ENCODE measurements around the gene MAP3K4. TPM values are rescaled to one million over a fixed set of nuclear protein-coding genes. Genes with fewer than 3 reads are reported as not detected.

Gene MAP3K4
- total and polyA plus RNA-seq, 2 of the 8 experiments (the other 6 are each of a cell fraction or from before 2014, with no cell fraction given): 16.6 to 51.6 TPM

GRCh38 chr6:161115468-161115867 lies 123.9 kb downstream of the MAP3K4 start:
- no peak overlapping the region for H4K8ac ChIP-seq (ENCODE audit: extremely low read depth, insufficient read depth, low read length)
- no peaks in the 10 kb centered on the region for H3K4me1 ChIP-seq (replicated peaks in 1 of 4; ENCODE audit: control insufficient read depth in 3 of 4, insufficient read depth in 4 of 4, low read length in 3 of 4)
- FAIRE-seq (no peak), DNase-seq (ENCODE audit: low read depth in 1 of 2, low spot score in 2 of 2) (no peak)
- H3K23me2 ChIP-seq (ENCODE audit: low read depth, low read length): no peaks in the 10 kb centered on the region
- no peak overlapping the region for H3K27ac ChIP-seq (ENCODE audit: low read depth, low read length)
- H3K9me3 ChIP-seq (ENCODE audit: insufficient read depth in 2 of 2, low read depth in 1 of 2, low read length in 1 of 2): no peaks in the 10 kb centered on the region
- H2AK5ac ChIP-seq (ENCODE audit: low read depth, low read length): no peak overlapping the region
- H3K56ac ChIP-seq (replicated peaks; ENCODE audit: insufficient read length, low read depth, low read length): no peak overlapping the region
- H3K4ac ChIP-seq (replicated peaks; ENCODE audit: insufficient read length, low read depth, low read length): no peak overlapping the region
- 87% methylated on average over 3 of the region's 3 CpGs; no CpG with 5 or more reads in 1 of the 2 experiments for WGBS, 2 experiments (ENCODE audit: extremely low coverage in 1 of 2, insufficient coverage in 1 of 2, insufficient read length in 1 of 2, insufficient replicate concordance in 2 of 2, low coverage in 1 of 2, low lambda C conversion rate in 2 of 2, missing lambda C conversion rate in 1 of 2)
- H3K36me3 ChIP-seq (ENCODE audit: control insufficient read depth in 2 of 4, insufficient read depth in 4 of 4, low read length in 3 of 4): peaks cover 8 to 56% (median 34%) of the 10 kb centered on the region in 4 experiments; a peak in 7 of 8 replicates
- H3K79me1 ChIP-seq (ENCODE audit: low read depth, low read length): no peaks in the 10 kb centered on the region
- H3K9ac ChIP-seq (replicated peaks in 1 of 4; ENCODE audit: extremely low read depth in 1 of 4, low read depth in 3 of 4, low read length in 3 of 4): no peak overlapping the region
- no peaks in the 10 kb centered on the region for H3K79me2 ChIP-seq (ENCODE audit: control insufficient read depth in 1 of 2, insufficient read depth in 2 of 2, low read length in 2 of 2)
- no peak overlapping the region for H2BK120ac ChIP-seq (replicated peaks; ENCODE audit: low read depth, low read length)
- H2AFZ ChIP-seq (ENCODE audit: low read length): no peak overlapping the region
- H3K4me3 ChIP-seq (ENCODE audit: extremely low read depth in 1 of 4, insufficient read depth in 2 of 4, low read depth in 3 of 4, low read length in 4 of 4): no peak overlapping the region
- ChIA-PET POLR2A (ENCODE audit: partially characterized antibody) (no interaction called here), CTCF (ENCODE audit: partially characterized antibody) (interaction anchor here (0.6 to 2.8 kb wide), 6 partner anchors 17 to 764 kb away, joined by 3 to 11 read pairs (median 3); no protein-coding TSS in a partner anchor)
- H2BK15ac ChIP-seq (ENCODE audit: low read length): no peak overlapping the region
- H3K27me3 ChIP-seq (replicated peaks in 1 of 4; ENCODE audit: control insufficient read depth in 3 of 4, extremely low read depth in 1 of 4, insufficient read depth in 3 of 4, low read length in 3 of 4): no peaks in the 10 kb centered on the region
- H2BK5ac ChIP-seq (ENCODE audit: low read depth, low read length): no peak overlapping the region
- no peak overlapping the region for H3K23ac ChIP-seq (ENCODE audit: insufficient read length)
- H4K20me1 ChIP-seq (replicated peaks in 1 of 2; ENCODE audit: control insufficient read depth in 1 of 2, insufficient read depth in 2 of 2, low read length in 2 of 2): no peaks in the 10 kb centered on the region
- no peak overlapping the region for H2BK12ac ChIP-seq (ENCODE audit: low read depth, low read length)
- H3K14ac ChIP-seq (ENCODE audit: insufficient read length): no peak overlapping the region
- H4K5ac ChIP-seq (ENCODE audit: insufficient read length, low read depth, low read length): no peak overlapping the region
- no peak overlapping the region for H2BK20ac ChIP-seq (ENCODE audit: low read length)
- H3K18ac ChIP-seq (ENCODE audit: extremely low read depth, low read length): no peak overlapping the region
- H4K91ac ChIP-seq (replicated peaks; ENCODE audit: insufficient read length, low read length): no peak overlapping the region
- no peak overlapping the region for H3K4me2 ChIP-seq (ENCODE audit: insufficient read depth in 1 of 2, low read depth in 2 of 2, low read length in 2 of 2)
- TF ChIP-seq RFX5 (IDR thresholded peaks at IDR 0.05; ENCODE audit: borderline replicate concordance, low read depth, low read length) (no peak), SP4 (IDR thresholded peaks at IDR 0.05; ENCODE audit: low read length) (no peak), POLR2A (IDR thresholded peaks at IDR 0.05; ENCODE audit: control extremely low read depth in 1 of 2, low read depth in 2 of 2, low read length in 2 of 2) (no peak), SIRT6 (IDR thresholded peaks at IDR 0.05; ENCODE audit: low read length) (no peak), CTCF (IDR thresholded peaks at IDR 0.05; ENCODE audit: control extremely low read depth in 1 of 3, insufficient read depth in 1 of 3, low read depth in 1 of 3, low read length in 3 of 3) (no peak), USF2 (IDR thresholded peaks at IDR 0.05; ENCODE audit: low read length) (no peak), RAD21 (IDR thresholded peaks at IDR 0.05 in 1 of 2, conservative IDR thresholded peaks at IDR 0.05 in 1 of 2; ENCODE audit: low read depth in 2 of 2, low read length in 2 of 2) (no peak), CTBP2 (IDR thresholded peaks at IDR 0.05; ENCODE audit: borderline replicate concordance, insufficient read depth, insufficient read length, low read length) (no peak), GABPA (IDR thresholded peaks at IDR 0.05; ENCODE audit: borderline replicate concordance, insufficient read depth, low read length) (no peak), SIX5 (IDR thresholded peaks at IDR 0.05; ENCODE audit: low read depth, low read length) (no peak), TBP (IDR thresholded peaks at IDR 0.05; ENCODE audit: low read depth, low read length) (no peak)
